Measurements from ENCODE around the gene PARD6G.

DNA sequence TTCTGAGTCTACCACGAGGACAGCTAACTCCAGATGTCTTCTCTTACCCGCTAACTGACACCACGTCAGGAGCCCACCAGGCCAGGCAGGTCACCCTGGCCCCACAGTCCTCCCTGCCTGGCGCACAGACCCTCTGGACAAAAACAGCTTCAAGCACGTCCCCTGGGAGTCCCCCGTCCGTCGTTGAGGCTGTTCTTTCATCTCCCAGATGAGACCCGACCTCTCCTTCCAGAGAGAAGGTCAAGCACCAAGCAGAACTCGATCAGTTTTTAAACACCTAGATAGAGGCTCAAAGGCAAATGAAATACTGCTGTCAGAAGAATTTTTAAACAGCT lies 57.8 kb downstream of the PARD6G start:
- TF ChIP-seq, protein P1, sequence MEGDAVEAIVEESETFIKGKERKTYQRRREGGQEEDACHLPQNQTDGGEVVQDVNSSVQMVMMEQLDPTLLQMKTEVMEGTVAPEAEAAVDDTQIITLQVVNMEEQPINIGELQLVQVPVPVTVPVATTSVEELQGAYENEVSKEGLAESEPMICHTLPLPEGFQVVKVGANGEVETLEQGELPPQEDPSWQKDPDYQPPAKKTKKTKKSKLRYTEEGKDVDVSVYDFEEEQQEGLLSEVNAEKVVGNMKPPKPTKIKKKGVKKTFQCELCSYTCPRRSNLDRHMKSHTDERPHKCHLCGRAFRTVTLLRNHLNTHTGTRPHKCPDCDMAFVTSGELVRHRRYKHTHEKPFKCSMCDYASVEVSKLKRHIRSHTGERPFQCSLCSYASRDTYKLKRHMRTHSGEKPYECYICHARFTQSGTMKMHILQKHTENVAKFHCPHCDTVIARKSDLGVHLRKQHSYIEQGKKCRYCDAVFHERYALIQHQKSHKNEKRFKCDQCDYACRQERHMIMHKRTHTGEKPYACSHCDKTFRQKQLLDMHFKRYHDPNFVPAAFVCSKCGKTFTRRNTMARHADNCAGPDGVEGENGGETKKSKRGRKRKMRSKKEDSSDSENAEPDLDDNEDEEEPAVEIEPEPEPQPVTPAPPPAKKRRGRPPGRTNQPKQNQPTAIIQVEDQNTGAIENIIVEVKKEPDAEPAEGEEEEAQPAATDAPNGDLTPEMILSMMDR (IDR thresholded peaks at IDR 0.05; ENCODE audit: insufficient read depth, low read depth, low read length) = no peak
- no peak for TF ChIP-seq EZH2 (IDR thresholded peaks at IDR 0.05; ENCODE audit: insufficient read depth, low read length)

Data from astrocyte (in vitro differentiated cells and primary cell).